ENCODE data around the gene FBN1.

GRCh38 chr15:48683991-48684765 is 38.7 kb upstream of the FBN1 start:
- TF ChIP-seq CTCF (IDR thresholded peaks at IDR 0.05) (no peak), POLR2A (IDR thresholded peaks at IDR 0.05) (no peak)

All from vagina (tissue), 2 donors.